ENCODE results near the gene ETS1.
A peak's percentile ranks its signal among the peaks of the same experiment; 100 is the strongest.

The ETS1 gene

DNA sequence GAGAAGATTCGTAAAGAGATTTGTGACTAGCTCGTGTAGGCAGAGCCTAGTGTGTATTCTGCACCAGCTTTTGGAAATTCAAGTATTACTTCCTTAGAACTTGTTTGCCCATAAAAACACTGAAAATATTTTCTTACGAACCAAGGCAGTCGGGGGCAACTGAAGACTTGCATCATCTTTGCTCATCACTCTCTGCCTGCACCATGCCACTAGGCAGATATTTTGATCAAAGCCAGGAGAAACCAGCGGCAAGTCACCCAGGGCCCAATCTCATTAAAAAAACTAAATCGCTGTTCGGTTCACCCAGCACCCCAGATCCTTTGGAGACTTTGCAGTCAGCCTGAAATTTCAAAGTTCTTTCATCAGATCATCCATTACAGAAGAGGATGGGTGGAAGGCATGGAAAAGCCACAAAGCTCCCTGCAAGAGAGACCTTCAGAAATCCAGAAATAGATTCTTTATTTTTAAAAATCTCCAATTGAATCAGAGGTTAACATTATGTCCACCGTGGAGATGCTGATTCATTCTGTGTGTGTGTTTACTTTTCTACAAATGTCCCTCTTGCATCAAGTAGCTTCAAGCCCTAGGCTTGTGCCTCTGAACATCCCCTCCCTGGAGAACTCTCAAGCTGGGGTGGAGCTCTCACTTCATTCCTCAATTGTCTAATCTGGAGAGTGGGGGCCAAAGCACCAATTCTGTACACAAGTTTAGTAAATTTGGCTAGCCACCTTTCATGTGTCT, 78.4 kb downstream of the ETS1 start:
- no peak for TF ChIP-seq Cebpa-rat (IDR thresholded peaks at IDR 0.05)
- Histone ChIP-seq H3K9ac (no peak overlapping the region), H3K9me3 (replicated peaks in 1 of 11) (peaks cover 0 to 26% (median 19%) of the 10 kb centered on the region in 11 experiments; a peak in 13 of 22 replicates), H3K4me1 (peaks cover 15 to 99% (median 45%) of the 10 kb centered on the region in 10 experiments), H4K20me1 (peaks cover 33 to 100% (median 100%) of the 10 kb centered on the region in 11 experiments; a peak in 21 of 22 replicates), H3K4me3 (no peak overlapping the region), H3K27me3 (no peaks in the 10 kb centered on the region), H3K27ac (no peak overlapping the region), H3K4me2 (peak overlapping the region in 5 of 11 experiments; percentile 14 to 62 (median 40); a peak in 7 of 22 replicates), H3K36me3 (peaks cover 37 to 100% (median 86%) of the 10 kb centered on the region in 11 experiments)

DNA sequence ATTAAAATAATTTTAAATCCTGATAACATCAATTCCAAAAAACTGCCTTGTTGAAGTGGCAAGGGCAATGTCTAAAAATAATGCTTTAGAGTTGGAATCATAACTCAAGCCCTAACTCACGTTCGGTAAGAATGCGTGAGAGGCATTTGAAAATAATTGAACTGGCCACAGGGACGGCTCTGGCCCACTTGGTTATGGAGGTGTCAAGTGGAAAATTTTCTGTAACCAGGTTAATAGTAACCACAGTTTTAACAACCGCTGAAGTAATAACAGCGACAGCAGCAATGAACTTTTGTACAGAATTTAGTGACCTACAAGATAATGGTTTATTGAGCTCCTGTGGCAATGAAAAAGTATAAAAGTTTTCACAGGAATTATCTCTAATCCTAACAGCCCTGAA, 79.4 kb downstream of the ETS1 start:
- H3K9ac ChIP-seq: 0 out of 22 replicates have a peak overlapping the region, but pooled peaks of 1 of the 11 experiments have one; percentile 4
- no peak overlapping the region for H3K4me3 ChIP-seq
- peaks cover 15 to 100% (median 52%) of the 10 kb centered on the region in 10 experiments for H3K4me1 ChIP-seq
- H3K27ac ChIP-seq: no peak overlapping the region
- H4K20me1 ChIP-seq: peaks cover 33 to 100% (median 100%) of the 10 kb centered on the region in 11 experiments; a peak in 21 of 22 replicates
- peaks cover 27 to 100% (median 86%) of the 10 kb centered on the region in 11 experiments for H3K36me3 ChIP-seq
- H3K9me3 ChIP-seq (replicated peaks in 1 of 11): peaks cover 0 to 26% (median 19%) of the 10 kb centered on the region in 11 experiments; a peak in 13 of 22 replicates
- TF ChIP-seq Cebpa-rat (IDR thresholded peaks at IDR 0.05): no peak
- H3K27me3 ChIP-seq: no peaks in the 10 kb centered on the region
- H3K4me2 ChIP-seq: peak overlapping the region in 9 of 11 experiments; percentile 6 to 60 (median 34); a peak in 14 of 22 replicates

GRCh38 chr11:128506999-128507611, 80.3 kb downstream of the ETS1 start:
- Histone ChIP-seq H3K27ac (peak overlapping the region in 3 of 11 experiments; percentile 10 to 17 (median 14); a peak in 1 of 22 replicates), H3K4me2 (peak overlapping the region; percentile 6 to 60 (median 30); a peak in 19 of 22 replicates), H3K36me3 (peaks cover 19 to 100% (median 86%) of the 10 kb centered on the region in 11 experiments), H3K4me1 (peaks cover 21 to 100% (median 58%) of the 10 kb centered on the region in 10 experiments), H3K4me3 (no peak overlapping the region), H4K20me1 (peaks cover 33 to 100% (median 100%) of the 10 kb centered on the region in 11 experiments; a peak in 21 of 22 replicates), H3K9ac (peak overlapping the region in 2 of 11 experiments; percentile 4 to 5; a peak in 2 of 22 replicates), H3K9me3 (replicated peaks in 1 of 11) (peaks cover 0 to 26% (median 19%) of the 10 kb centered on the region in 11 experiments; a peak in 13 of 22 replicates), H3K27me3 (no peaks in the 10 kb centered on the region)
- no peak for TF ChIP-seq Cebpa-rat (IDR thresholded peaks at IDR 0.05)

DNA sequence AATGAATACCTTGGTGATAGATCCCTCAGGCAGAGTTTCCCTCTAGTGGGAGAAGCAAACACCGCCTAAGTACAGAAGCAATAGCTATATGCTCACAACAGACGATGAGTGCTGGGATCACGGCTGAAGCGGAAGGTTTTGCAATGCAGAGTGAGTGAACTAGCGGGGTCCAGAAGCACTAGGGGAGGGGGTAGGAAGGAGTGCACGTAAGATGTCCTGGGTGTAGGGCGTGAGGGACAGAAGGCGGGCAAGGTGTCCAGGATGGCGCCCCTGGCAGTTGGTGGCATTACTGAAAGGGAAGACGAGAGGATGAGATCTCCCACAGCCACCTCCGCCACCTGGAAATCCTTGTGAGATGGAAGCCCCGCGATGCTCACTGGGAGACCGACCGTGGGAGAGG, 81.0 kb downstream of the ETS1 start:
- H3K27ac ChIP-seq: no peak overlapping the region
- peak overlapping the region in 4 of 11 experiments; percentile 7 to 30 (median 15); a peak in 4 of 22 replicates for H3K4me2 ChIP-seq
- TF ChIP-seq Cebpa-rat (IDR thresholded peaks at IDR 0.05): no peak

DNA sequence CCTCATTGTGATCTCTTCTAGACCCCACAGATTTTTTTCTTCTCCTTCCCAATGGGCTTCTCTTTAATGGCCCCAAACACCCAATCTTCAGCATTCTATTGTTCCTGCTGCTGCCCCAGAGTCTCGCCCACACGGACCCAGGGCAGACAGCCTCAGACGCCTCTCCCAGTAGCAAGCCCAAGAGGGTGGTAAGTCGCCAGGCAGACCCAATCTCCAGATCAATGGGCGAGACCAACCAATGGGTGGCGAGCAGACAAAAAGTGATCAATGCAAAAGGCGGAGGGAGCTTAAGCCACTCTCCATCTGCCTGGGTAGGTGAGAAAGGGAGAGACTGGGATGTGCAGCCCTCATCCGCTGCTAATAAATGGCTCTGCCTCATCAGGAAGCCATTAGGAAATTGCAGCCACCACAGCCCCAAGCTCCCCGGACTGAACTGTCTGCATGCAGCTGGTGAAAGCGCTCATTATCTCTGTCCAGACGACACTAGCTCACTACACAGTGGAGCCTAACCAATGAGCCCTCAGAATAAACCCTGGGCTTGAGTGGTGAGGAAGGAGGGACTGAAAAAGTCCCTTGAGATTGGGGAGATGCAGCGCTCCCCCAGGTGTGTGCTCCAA, 81.8 kb downstream of the ETS1 start:
- peaks cover 33 to 100% (median 100%) of the 10 kb centered on the region in 11 experiments; a peak in 21 of 22 replicates for H4K20me1 ChIP-seq
- H3K4me3 ChIP-seq: no peak overlapping the region
- peaks cover 26 to 100% (median 64%) of the 10 kb centered on the region in 10 experiments for H3K4me1 ChIP-seq
- H3K4me2 ChIP-seq: peak overlapping the region in 3 of 11 experiments; percentile 21 to 75 (median 73); a peak in 4 of 22 replicates
- H3K36me3 ChIP-seq: peaks cover 15 to 100% (median 87%) of the 10 kb centered on the region in 11 experiments
- no peak for TF ChIP-seq Cebpa-rat (IDR thresholded peaks at IDR 0.05)
- H3K27me3 ChIP-seq: no peaks in the 10 kb centered on the region
- H3K9ac ChIP-seq: no peak overlapping the region
- H3K9me3 ChIP-seq (replicated peaks in 1 of 11): peaks cover 0 to 26% (median 19%) of the 10 kb centered on the region in 11 experiments; a peak in 13 of 22 replicates
- no peak overlapping the region for H3K27ac ChIP-seq

More for the DNA sequence above, 81.0 kb downstream of the ETS1 start:
- Histone ChIP-seq H3K4me1 (peaks cover 26 to 100% (median 64%) of the 10 kb centered on the region in 10 experiments), H3K4me3 (no peak overlapping the region), H3K27me3 (no peaks in the 10 kb centered on the region), H3K36me3 (peaks cover 15 to 100% (median 85%) of the 10 kb centered on the region in 11 experiments), H3K9me3 (replicated peaks in 1 of 11) (peaks cover 0 to 26% (median 19%) of the 10 kb centered on the region in 11 experiments; a peak in 13 of 22 replicates), H4K20me1 (peaks cover 37 to 100% (median 100%) of the 10 kb centered on the region in 11 experiments; a peak in 21 of 22 replicates), H3K9ac (no peak overlapping the region)

- peaks cover 30 to 100% (median 100%) of the 10 kb centered on the region in 11 experiments; a peak in 21 of 22 replicates for H4K20me1 ChIP-seq
- H3K27ac ChIP-seq: no peak overlapping the region
- H3K4me3 ChIP-seq: no peak overlapping the region
- no peak for TF ChIP-seq Cebpa-rat (IDR thresholded peaks at IDR 0.05)
- H3K27me3 ChIP-seq: no peaks in the 10 kb centered on the region
- H3K9me3 ChIP-seq (replicated peaks in 1 of 11): peaks cover 0 to 26% (median 19%) of the 10 kb centered on the region in 11 experiments; a peak in 13 of 22 replicates
- no peak overlapping the region for H3K9ac ChIP-seq
- peak overlapping the region in 3 of 11 experiments; percentile 21 to 75 (median 73); a peak in 4 of 22 replicates for H3K4me2 ChIP-seq
- H3K36me3 ChIP-seq: peaks cover 21 to 100% (median 95%) of the 10 kb centered on the region in 11 experiments
- peaks cover 26 to 100% (median 58%) of the 10 kb centered on the region in 10 experiments for H3K4me1 ChIP-seq
Observed at GRCh38 chr11:128504486-128504885, 82.9 kb downstream of the ETS1 start.

- Histone ChIP-seq H3K4me2 (peak overlapping the region in 6 of 11 experiments; percentile 1 to 75 (median 70); a peak in 10 of 22 replicates), H3K9ac (no peak overlapping the region), H4K20me1 (peaks cover 23 to 100% (median 100%) of the 10 kb centered on the region in 11 experiments; a peak in 21 of 22 replicates), H3K36me3 (peaks cover 21 to 100% (median 91%) of the 10 kb centered on the region in 11 experiments), H3K27ac (no peak overlapping the region), H3K4me3 (no peak overlapping the region), H3K4me1 (peaks cover 26 to 100% (median 57%) of the 10 kb centered on the region in 10 experiments), H3K9me3 (replicated peaks in 1 of 11) (peaks cover 0 to 26% (median 19%) of the 10 kb centered on the region in 11 experiments; a peak in 13 of 22 replicates), H3K27me3 (no peaks in the 10 kb centered on the region)
- no peak for TF ChIP-seq Cebpa-rat (IDR thresholded peaks at IDR 0.05)
Observed at GRCh38 chr11:128503245-128503991, 83.9 kb downstream of the ETS1 start.
